GM18867 (cell line): ENCODE results near the gene FSD1.
"Not testable (repeated sequence)": the region's sequence is repeated elsewhere in the genome, so short reads cannot be mapped to it uniquely, and the experiment has no call there.

Experiments
- ATAC-seq: cut with Tn5 transposase; IDR thresholded peaks from one replicate; pipeline ENCODE4 v1.9.1; 2021; ENCODE audit warnings: mild to moderate bottlenecking, moderate library complexity; ENCODE audit not compliant: unreplicated experiment

The FSD1 gene

DNA sequence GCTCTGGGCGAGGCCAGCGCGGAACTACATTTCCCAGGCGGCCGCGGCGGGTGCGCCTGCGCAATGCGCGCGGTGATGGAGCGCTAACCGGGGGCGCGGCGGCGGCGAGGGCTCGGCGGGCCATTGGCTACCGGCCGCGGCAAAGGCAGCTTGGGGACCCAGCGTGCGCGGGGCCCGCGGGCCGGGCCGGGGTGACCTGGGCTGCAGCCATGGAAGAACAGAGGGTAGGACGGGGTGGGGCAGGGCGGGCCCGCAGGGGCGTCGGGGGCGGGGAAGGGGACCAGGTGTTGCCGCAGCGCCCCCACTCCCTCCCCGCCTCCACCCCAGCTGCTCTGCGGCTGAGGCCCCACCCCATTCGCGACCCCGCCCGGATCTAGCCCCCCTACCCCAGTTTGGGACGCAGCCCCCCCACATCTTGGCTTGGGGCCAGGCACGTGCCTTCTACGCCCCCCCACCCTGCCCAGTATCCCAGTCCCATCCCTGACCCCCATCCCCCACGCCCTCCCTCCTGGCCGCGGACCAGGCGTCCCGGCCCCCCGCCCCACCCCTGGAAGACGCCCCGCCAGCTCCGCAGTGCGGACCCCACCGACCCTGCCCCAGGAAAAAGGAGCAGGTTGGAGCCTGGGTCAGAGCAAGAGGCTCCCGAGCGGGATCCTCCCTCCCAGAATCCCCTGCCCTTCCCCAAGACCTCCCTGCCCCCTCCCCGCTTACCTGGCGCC lies at the start of gene FSD1:
Gene FSD1 (plus strand): TSS at position 61 of the 719 bp plus-strand sequence. CDS start 149 bp downstream, at position 210.
- ATAC-seq: no peak

DNA sequence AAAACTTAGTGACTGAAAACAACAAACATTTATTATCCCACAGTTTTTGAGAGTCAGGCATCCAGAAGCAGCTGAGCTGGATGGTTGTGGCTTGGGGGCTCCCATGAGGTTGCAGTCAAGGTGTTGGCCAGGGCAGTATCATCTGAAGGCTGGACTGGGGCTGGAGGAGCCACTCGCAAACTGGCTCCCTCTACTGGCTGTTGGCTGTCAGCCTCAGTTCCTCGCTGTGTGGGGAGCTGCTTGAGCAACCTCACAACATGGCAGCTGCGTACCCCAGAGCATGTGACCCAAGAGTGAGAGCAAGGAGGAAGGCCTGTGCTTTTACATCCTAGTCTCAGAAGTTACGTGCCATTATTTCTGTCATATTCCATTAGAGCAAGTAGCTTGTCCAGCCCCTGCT lies 47.8 kb upstream of the FSD1 start:
- no peak for ATAC-seq

DNA sequence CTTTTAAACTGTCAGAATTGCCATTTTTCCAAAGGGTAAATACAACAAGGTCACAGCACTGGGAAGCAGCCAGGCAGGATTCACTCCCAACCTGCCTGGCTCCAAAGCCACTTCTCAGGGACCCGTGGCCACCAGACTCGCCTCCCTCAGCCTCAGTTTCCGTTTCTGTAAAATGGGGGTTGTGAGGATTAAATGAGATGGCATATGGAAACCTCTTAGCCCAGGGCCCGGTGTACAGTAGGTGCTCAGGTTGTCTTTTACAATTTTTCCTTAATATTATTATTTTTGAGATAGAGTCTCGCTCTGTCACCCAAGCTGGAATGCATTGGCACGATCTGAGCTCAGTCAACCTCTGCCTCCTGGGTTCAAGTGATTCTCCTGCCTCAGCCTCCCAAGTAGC lies 47.4 kb upstream of the FSD1 start:
- ATAC-seq: no peak

DNA sequence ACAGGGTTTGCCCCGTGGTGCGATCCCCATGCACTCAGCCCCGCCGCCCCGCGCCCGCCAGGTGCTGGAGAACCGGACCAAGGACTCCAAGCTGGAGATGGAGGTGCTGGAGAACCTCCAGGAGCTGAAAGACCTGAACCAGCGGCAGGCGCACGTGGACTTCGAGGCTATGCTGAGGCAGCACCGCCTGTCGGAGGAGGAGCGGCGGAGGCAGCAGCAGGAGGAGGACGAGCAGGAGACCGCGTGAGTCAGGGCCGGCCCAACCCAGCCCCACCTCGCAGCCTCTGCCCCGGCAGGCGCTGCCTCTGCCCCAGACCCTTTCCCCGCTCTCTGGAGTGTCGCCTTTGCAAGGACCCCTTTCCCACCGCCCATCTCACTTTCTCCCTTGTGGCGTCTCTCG lies 46.2 kb upstream of the FSD1 start:
- no peak for ATAC-seq

DNA sequence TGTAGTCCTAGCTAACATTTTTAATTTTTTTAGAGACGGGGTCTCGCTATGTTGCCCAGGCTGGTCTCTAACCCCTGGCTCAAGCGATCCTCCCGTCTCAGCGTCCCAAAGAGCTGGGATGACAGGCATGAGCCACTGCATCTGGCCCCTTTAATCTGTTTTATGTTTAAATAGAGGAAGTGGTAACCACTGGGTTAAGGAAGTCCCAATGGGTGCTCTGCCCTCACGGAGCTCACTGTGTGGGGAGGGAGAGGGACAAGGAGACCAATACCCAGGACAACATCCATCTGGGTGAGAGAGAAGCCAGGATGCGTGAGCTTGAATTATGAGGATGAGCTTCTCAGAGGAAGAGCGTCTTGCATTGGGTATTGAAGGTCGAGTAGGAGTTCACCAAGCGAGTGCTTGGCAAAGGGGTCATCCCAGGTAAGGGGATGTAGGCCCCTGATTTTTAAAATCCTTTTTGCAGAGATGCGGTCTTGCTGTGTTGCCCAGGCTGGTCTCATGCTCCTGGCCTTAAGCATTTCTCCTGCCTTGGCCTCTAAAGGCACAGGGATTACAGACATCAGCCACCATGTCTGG lies 43.7 kb upstream of the FSD1 start:
- no peak for ATAC-seq

DNA sequence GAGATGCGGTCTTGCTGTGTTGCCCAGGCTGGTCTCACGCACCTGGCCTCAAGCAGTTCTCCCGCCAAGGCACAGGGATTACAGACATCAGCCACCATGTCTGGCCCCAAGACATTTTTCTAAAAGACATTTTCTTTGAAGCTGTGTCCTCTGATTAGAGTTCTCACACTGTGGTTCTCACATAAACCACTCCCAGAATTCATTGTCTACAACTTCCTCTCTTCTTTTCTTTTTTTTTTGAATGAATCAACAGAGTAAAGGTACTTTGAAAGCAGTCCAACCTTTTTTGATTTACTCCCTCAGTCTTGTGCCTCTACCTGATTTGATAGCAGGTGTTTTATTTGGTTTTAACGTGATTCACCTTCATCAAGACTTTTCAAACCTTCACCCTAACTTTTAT lies 39.6 kb upstream of the FSD1 start:
- no peak for ATAC-seq

DNA sequence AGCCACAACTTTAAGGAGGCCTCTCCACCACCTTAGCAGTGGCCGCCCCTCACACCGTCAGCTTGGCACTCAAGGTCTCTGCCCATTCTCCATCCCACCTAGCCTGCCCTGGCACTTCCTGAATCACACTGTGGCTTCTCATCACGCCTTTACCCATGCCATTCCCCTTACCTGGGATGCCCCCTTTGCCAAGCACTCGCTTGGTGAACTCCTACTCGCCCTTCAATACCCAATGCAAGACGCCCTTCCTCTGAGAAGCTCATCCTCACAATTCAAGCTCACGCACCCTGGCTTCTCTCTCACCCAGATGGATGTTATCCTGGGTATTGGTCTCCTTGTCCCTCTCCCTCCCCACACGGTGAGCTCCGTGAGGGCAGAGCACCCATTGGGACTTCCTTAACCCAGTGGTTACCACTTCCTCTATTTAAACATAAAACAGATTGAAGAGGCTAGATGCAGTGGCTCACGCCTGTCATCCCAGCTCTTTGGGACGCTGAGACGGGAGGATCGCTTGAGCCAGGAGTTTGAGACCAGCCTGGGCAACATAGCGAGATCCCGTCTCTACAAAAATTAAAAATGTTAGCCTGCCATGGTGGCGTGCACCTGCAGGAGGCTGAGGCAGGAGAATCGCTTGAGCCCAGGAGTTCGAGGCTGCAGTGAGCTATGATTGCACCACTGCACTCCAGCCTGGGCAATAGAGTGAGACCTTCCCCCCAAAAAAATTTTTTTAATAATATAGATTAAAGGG lies 38.0 kb upstream of the FSD1 start:
- ATAC-seq: no peak

DNA sequence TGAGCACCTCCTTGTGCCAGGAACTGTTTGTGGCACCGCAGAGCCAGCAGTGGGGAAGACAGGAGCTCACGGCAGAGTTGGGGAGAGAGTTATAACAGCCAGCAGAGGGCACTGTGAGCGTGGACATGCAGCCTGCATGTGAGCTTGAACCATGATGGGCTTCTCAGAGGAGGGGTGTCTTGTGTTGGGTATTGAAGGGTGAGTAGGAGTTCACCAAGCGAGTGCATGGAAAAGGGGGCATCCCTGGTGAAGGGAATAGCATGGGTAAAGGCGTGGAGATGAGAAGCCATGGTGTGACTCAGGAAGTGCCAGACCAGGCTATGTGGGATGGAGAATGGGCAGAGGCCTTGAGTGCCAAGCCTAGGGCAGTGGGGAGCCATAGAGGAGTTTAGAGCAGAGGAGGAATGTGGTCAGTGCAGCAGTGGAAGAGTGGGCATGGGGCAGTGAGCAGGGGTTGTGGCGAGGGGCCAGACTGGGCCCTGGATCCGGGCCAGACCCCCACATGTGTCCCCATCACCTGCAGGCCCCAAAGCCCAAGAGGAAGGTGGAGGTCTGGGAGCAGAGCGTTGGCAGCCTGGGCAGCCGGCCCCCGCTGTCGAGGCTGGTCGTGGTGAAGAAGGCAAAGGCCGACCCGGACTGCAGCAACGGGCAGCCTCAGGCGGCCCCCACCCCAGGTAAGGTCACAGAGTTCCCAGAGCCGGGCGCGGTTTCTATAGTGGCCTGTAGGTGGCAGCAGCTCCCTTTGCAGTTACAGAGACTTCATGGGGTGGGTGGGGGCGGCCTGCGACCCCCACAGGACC lies 37.1 kb upstream of the FSD1 start:
- no peak for ATAC-seq

DNA sequence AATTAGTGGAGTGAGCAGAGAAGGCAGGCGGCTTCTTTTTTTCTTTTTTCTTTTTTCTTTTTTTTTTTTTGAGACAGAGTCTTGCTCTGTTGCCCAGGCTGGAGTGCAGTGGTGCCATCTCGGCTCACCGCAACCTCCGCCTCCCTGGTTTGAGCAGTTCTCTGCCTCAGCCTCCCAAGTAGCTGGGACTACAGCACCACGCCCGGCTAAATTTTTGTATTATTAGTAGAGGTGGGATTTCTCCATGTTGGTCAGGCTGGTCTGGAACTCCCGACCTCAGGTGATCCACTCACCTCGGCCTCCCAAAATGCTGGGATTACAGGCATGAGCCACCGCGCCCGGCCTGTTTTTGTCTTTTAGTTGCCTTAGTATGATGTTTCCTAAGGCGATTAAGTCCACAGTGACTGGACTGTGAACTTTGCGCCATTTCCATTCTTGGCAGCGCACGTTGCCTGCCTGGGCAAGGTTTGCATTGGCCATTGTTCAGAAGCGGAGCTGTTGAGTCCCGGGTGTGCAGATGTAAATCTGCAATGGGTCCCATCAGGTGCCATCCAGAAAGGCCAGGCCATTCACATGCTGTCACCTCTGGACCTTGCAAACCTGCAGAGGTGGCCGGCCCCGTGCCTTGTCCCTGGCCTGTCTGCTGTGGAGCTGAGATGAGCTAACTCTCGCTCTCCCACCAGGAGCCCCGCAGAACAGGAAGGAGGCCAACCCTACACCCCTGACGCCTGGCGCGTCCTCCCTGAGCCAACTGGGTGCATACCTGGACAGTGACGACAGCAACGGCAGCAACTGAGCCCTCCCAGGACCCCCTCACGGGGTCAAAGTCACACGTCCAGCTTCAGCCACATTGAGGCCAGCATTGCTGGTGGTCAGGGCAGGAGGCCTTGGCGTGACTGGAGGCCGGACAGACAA lies 36.2 kb upstream of the FSD1 start:
- ATAC-seq: no peak

DNA sequence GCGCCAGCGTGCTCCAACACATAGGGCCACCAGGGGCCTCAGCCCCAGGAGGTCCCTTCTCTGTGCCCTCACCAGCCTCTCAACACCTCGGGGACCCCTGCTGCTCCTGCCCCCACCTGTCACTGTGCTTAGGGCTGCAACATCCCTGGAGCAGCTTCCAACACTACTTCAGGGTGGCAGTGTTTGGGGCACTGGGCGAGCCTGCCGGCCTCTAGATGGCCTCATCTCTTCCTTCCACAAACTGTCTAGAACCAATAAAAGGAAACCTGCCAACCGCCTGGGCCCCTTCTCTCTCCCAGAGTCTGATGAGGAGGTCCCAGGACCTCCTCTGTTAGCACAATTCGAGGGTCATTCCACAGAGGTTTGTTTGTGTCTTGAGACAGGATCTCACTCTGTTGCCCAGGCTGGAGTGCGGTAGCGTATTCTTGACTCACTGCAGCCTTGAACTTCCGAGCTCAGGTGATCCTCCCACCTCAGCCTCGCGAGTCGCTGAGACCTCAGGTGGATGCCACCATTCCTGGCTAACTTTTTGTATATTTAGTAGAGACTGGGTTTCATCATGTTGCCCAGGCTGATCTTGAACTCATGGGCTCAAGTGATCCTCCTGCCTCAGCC lies 35.5 kb upstream of the FSD1 start:
- no peak for ATAC-seq

DNA sequence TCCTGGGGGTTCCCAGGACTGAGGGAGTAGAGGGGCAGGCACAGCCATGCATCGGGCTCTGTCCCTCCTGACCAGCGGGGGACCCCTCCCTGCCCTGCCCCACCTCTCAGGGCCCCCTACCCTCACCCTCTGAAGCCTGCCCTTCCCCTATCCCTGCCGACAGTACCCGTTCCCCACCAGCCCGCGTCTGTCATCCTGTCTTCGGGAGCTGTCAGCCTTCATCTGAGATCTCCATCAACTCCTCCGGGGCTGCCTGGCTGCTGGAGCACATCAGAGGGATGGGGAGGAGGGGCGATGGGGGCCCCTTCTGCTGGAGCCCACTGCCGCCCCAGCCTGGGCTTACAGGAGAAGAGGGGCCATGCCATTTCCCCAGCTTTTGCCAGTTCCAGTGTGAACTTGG lies 31.5 kb upstream of the FSD1 start:
- no peak for ATAC-seq

DNA sequence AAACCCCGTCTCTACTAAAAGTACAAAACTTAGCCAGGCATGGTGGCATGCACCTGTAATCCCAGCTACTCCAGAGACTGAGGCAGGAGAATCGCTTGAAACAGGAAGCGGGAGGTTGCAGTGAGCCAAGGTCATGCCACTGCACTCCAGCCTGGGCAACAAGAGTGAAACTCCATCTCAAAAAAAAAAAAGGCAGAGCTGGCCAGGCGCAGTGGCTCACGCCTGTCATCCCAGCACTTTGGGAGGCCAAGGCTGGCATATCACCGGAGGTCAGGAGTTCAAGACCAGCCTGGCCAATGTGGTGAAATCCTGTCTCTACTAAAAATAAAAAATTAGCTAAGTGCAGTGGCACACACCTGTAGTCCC lies 30.1 kb upstream of the FSD1 start:
- not testable (repeated sequence) for ATAC-seq

DNA sequence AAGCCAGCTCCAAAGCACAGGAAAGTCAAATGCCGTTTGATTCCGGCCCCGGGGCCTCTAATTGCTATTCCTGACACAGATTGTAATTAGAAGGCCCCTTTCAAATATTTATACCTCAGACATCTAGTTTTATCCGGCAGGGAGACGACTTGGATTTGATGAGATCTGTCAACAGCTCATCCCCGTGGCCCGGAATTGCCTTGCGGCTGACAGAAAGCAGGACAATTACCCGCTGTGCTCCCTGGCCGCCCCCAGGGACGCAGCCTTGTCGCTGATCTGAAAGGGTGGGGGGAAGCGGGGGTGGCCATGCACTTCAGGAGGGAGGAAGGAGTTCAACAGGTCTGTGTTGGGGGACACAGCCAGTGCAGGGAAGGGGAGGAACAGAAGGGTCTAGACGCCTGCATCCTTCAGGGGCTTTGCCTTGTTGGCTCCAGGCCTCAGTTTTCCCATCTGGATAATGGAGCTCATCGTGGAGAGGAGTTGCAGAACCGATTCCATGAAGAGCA lies 27.2 kb upstream of the FSD1 start:
- ATAC-seq: no peak

DNA sequence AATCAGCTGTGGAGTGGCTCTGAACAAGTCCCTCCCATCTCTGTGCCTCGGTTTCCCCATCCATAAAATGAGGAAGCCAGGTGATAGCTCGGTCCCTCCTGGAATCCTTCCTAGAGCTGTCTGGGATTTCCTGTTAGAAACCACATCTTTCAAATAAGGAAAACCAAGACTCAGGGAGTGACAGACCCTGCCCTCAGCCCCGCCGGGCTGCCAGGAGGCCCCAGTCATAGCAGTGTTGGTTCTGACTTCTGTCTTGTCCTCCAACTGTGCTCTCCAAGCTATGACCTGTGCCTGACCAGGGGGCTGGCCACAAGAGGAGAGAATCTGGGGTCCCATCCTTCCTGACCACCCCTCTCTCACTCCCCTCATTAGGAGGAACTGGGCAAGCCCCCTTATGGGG lies 26.4 kb upstream of the FSD1 start:
- ATAC-seq: no peak

DNA sequence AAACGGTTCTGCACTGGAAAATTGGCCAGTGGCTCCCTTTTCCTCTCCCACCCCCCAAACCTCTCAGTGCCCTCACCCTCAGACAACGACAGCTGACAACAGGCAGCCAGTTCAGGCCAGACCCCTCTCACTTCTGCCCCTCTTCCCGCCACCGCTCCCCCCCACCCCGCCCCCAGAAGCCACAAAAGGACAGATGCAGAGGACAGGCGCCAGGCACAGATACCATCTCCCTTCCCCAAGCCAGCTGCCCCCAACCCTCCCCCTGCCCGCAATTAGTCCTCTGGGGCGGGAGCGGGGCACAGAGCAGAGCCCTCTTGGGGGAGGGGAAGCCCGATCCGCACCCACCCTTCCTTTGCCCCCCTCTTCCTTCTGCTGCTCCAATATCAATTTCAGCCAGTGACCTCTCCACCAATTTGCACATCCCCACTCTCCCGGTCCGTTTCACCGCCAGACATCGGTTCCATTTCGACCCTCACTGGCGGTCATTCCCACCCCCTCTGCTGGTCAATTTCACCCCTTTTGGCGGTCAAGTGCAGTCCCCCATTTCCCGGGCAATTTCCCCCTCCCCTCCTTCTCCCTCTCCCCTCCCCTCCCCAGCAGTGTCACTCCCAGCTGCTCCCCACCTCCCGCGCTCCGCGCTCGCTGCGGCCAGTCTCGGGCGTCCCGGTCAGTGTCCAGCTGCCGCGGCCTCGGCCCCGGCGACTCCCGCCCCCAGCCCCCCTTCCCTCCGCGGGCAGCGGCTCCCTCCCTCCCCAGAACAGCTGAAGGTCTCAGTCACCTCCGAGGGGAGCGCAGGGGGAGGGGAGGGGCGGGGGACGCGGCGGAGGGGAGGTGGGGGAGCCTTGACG lies 25.8 kb upstream of the FSD1 start, which contains the start of gene SHD:
Gene SHD (plus strand): TSS at position 848 of the 848 bp plus-strand sequence. CDS start 798 bp downstream, outside the sequence.
- ATAC-seq: no peak

DNA sequence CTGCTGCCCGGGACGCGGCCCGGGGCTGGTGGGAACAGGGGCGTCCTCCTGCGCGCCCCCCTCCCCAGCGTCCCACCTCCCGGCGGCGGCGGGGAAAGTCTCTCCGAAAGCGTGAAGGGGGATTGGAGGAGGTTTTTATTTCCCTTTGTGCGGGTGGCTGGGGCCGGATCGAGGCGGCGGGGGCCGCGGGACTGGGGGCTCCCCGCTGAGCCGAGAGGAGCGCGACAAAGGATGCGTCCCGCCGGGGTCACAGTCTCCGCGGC lies 25.2 kb upstream of the FSD1 start:
- ATAC-seq: no peak

DNA sequence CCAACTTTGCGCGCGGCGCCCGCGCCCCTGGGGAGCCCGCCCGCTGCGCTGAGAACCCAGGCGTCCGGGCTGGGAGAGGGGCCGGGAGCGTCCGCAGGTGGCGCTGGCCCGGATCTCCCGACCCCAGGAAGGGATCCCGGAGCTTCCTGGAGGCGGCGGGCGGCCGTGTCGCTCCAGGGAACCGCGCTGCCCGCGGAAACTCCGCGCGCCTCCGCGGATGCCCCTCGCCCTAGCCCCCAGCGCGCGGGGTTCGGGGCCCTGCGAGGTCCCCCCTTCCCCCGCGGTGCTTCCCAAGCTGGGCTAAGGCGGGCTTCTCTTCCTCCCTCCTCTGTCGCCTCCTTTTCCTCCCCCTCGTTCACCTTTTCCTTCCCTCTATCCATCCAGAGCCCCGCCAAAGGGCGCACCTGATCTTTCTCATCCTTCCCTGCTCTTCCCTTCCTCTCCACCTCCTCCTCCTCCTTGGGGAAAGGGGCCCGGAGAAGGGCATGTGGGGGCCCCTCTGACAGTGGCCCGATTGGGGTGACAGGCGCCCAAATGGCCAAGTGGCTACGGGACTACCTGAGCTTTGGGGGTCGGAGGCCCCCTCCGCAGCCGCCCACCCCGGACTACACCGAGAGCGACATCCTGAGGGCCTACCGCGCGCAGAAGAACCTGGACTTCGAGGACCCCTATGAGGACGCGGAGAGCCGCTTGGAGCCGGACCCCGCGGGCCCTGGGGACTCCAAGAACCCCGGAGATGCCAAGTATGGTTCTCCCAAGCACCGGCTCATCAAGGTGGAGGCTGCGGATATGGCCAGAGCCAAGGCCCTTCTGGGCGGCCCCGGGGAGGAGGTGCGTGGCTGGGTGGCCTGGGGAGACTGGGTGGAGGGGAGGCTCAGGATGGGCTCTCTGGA lies 24.6 kb upstream of the FSD1 start:
- ATAC-seq: no peak
